ENCODE data around the gene VPS8.

DNA sequence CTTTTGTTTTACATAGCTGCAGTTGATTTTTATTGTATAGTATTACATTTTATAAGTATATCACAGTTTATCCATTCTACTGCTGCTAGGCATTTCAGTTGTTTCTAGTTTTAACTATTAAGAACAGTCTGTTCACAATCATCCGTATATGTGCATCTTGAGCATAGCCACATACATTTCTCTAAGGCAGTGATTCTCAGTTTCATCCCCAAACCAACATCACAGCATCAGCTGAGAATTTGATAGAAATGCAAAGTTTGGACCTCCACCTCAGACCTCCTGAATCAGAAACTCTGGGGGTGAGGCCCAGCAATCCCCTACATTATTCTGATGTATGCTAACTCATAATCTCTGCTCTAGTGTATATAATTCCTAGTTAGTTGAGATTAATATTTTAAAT, 120.8 kb downstream of the VPS8 start:
- TF ChIP-seq EZH2 (IDR thresholded peaks at IDR 0.05; ENCODE audit: borderline replicate concordance, low read length) = no peak
- TF ChIP-seq, protein P1, sequence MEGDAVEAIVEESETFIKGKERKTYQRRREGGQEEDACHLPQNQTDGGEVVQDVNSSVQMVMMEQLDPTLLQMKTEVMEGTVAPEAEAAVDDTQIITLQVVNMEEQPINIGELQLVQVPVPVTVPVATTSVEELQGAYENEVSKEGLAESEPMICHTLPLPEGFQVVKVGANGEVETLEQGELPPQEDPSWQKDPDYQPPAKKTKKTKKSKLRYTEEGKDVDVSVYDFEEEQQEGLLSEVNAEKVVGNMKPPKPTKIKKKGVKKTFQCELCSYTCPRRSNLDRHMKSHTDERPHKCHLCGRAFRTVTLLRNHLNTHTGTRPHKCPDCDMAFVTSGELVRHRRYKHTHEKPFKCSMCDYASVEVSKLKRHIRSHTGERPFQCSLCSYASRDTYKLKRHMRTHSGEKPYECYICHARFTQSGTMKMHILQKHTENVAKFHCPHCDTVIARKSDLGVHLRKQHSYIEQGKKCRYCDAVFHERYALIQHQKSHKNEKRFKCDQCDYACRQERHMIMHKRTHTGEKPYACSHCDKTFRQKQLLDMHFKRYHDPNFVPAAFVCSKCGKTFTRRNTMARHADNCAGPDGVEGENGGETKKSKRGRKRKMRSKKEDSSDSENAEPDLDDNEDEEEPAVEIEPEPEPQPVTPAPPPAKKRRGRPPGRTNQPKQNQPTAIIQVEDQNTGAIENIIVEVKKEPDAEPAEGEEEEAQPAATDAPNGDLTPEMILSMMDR (IDR thresholded peaks at IDR 0.05; ENCODE audit: low read length) = no peak

All from OCI-LY1 (cell line).